GM18858 (cell line): ENCODE measurements around the gene KRTAP19-8.

Experiments used
- ATAC-seq: cut with Tn5 transposase; IDR thresholded peaks from one replicate; pipeline ENCODE4 v1.9.1; 2021; ENCODE audit not compliant: unreplicated experiment

The KRTAP19-8 gene, protein sequence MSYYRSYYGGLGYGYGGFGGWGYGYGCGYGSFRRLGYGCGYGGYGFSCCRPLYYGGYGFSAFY

DNA sequence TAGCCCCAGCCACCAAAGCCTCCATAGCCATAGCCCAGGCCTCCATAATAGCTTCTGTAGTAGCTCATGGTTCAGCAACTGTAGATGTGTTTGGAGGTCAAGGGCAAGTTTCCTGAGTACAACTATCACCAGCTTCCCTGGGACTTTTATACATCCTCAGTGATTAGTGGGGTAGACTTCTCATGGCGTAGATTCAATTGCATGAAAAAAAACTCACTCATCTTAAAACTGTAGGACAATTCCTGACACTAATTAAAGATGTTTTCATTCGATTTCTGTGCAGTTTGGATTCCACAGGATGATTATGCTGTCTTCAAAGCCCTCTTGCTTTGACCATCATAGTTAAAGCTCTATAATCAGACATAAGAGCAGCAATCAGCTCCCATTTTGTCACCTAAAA is at the start of gene KRTAP19-8:
KRTAP19-8 (minus strand) TSS at position 101 of the 400 bp plus-strand sequence; CDS start at position 68, 33 bp downstream.
- no peak for ATAC-seq

DNA sequence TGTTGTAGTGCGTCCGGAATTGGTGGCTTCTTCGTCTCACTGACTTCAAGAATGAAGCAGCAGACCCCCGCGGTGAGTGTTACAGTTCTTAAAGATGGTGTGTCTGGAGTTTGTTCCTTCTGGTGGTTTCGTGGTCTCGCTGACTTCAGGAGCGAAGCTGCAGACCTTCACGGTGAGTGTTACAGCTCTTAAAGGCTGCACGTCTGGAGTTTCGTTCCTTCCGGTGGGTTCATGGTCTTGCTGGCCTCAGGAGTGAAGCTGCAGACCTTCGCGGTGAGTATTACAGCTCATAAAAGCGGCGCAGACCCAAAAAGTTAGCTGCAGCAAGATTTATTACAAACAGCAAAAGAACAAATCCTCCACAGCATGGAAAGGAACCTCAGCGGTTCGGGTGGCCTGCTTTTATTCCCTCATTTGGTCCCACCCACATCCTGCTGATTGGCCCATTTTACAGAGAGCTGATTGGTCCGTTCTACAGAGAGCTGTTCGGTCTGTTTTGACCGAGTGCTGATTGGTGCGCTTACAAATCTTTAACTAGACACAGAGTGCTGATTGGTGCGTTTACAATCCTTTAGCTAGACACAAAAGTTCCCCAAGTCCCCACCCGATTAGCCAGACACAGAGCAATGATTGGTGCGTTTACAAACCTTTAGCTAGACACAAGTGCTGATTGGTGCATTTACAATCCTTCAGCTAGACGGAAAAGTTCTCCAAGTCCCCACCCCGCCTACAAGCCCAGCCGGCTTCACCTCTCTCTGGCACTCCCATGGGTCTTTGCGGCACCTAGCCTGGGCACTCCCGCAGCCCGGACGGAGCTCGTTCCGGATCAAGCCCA is 49.6 kb upstream of the KRTAP19-8 start:
- no peak for ATAC-seq

DNA sequence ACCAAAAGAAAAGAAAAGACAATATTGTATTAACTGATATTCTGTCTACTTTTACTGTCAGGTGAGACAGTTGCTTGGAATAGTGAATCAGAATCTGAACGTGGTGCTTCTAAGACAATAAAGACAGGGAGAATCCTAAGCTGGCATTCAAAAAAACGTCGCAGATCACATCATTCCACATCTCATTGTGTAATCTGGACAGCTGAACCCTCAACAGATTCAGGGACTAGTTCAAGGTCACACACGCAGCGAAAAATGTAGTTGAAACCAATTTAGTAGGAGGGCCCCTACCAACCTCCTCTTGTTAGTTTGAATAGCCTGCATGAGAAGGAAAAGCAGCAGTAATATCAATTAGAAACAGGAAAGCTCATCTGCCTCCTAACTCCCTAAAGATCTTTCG is 46.4 kb upstream of the KRTAP19-8 start:
- ATAC-seq, result no peak

DNA sequence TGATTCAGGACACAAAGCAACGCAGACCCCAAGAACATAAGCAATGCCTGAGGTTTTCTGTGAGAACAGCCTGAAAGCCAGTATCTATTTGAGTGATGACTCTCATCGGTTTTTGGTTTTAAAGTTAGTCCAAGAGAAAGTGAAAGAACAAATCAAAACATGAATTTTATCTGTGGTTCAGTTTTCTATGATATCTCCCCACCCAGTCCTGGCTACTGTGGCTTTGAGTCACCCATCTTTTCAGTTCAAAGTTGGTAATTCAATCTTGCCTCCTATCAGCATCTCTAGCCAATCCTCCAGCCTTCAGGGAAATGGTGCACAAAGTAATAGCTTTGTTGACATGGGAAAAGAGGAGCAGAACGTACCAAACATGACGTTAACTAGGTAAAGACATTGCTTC is 40.5 kb upstream of the KRTAP19-8 start:
- peak; percentile 96 for ATAC-seq

DNA sequence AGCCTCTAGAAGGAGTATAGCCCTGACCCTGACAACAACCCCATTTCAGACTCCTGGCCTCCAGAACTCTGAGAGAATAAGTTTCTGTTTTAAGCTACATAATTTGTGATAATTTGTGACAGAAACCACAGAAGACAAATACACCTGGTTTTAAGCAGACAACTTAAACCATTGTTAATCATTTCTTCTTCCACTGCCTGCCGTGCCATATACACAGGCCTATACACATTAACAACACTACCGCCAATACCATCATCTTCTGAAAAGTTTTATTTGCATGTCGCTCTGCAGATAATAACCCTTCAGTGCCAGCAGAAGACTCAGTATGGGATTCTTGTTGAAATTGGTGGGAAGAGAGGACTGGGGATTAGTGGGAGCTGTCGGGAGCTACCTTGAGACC is 39.9 kb upstream of the KRTAP19-8 start:
- no peak for ATAC-seq

DNA sequence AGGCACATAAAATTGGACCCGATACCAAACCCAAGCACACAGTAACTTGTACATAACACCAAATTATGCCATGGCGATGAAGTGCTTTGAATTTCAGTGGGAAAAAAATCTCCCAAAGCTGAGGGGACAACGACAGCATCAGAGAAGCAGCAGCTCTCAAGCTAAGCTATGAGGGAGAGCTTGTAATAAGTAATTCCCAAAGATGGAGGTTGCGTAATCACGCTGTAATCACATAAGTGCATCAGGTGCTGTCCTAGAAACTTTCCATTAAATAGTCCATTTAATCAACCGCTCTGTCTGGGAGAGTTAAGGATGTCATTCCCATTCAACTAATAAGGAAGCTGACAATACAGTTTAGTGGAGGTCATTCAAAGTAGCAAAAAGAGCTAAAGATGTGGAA is 37.6 kb upstream of the KRTAP19-8 start:
- ATAC-seq, result no peak

DNA sequence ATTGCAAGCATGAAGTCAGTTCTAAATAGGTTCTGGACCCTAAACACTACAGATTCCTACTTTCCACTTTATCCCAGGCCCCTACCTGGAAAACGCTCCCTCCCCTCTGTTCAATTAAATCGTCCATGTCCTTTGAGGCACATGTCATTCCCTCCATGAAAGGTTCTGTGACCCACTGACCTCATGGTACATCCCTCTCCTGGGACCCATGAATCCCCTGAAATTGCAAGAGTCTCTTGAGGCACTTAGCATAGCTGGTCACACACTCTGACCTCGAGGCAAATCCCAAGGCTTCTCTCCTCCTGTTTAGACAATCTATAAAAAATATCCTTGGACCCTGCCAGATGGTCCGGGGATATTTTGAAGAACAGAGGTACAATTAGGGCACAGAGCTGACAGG is 34.3 kb upstream of the KRTAP19-8 start:
- ATAC-seq, result no peak

DNA sequence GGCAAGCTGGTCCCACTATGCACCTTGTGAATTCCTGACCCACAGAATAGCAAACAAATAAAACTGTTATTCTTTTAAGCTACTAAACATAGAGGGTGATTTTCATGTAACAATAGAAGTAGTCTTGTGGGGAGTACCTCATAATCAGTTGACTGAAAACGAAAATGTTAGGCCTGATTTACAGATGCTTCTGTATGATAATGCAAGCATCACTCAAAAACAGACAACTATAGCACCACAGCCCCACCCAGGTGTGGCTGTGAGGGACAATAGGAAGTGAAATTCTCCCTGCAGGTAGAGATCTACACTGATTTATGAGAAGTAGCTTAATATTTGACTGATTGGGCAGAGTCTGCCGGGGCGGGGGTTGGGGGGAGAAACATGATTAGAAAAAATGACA is 26.5 kb upstream of the KRTAP19-8 start:
- peak; percentile 89 for ATAC-seq

DNA sequence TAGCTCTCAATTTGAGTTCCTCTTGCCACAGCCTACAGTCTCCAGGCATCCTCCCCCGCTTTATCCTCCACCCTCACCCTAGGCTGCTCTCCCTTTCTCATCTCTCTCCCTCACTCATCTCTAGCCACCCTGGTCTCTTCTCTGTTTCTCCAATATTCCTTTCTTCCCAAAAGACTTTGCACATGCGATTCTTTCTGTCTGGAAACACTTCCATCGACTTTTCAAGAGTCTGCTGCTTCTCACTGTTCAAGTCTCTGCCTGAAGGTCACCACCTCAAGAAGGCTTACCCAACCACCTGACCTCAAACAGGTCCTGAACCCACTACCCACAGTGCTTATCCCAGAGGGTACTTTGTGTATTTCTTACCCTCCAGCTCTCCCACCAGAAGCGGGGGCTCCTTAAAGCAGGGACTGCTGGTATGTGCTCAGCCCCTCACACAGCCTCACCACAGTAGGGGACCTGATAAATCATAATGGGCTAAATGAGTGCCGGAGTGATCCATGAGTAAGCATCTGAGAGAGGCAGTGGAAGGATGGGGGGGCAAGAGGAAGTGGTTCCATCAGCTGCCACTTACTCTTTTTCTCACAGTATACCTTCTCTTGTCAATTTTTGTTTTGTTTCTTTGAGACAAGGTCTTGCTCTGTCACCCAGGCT is 14.3 kb upstream of the KRTAP19-8 start:
- ATAC-seq, result no peak

DNA sequence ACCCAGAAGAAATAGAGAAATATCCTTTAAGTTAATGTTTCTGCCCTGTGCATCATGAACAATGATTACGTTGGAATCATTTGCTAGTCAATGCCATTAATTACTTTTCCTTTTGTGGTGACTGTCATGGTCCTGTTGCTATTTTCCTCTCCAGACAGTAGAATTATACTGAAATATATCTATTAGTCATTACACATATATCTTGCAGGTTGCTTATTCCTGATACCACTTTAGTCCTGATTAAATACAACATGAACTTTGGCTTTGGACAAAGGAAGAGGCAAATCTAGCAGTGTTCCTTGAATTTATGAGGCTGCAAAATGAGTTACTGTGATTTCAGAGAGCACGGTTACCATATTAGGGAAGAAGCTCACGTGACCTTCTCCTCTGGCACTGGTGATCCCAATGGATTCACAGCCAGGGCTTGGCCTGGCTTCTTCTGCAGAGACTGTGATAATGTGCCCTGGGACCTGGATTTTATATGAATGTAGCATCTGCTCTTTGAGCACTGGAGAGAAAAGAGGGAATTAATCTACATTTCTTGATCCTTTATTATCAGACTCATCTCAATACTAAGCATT is 12.4 kb upstream of the KRTAP19-8 start:
- no peak for ATAC-seq

DNA sequence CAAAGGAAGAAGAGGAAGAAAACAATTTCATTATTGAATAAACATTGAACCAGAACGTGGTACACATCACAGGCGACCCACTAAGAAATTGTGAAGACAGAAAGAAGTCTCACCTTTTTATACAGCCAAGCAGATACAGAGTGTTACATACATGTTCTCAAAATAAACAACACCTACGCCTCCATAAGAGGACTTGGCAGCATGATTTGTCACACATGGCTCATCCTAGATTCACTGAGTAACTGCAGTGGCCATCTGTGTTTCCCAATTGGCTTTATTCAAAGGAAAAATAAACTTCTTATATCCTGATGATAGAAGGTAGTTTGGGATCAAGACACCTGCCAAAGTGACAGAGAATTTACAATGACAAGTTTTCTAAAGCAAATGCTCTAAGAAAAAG is 7.6 kb upstream of the KRTAP19-8 start:
- ATAC-seq, result no peak

DNA sequence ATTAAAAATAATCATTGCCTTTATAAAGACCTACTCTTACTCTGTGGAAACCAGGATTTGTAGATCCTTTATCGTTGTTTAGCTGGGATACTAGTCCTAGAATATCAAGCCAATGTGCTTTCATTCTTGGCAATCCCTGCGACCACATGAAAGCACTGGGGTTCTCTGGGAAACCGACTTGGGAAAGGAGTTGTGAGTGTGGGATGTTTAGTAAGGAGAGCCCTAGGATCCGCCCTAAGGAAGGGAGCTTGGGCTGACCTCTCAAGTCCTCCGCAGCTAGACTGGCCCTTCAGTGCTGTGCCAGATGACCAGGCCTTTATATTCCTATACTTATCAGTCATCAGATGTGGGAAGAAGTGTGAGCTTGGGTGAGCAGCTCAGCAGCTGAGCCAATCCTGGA is 5.2 kb upstream of the KRTAP19-8 start:
- ATAC-seq, result no peak

DNA sequence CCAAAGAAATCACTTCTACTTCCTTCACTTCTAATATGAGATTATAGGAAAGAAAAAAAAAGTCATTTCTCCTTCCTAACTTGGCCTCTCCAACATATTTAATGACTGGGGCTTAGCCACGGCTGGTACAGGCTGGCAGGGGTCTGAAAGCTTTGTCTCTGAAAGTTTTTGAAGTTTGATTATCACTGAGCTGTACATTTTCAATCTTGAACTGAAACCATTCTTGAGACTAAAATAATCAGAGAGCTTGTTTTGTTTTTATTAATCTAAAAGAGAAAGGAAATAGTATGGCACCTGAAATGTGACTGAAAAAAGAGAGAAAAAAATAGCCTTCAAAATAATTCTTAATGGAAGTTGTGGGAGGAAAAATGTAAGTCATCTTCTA is 3.8 kb upstream of the KRTAP19-8 start:
- peak; percentile 49 for ATAC-seq

DNA sequence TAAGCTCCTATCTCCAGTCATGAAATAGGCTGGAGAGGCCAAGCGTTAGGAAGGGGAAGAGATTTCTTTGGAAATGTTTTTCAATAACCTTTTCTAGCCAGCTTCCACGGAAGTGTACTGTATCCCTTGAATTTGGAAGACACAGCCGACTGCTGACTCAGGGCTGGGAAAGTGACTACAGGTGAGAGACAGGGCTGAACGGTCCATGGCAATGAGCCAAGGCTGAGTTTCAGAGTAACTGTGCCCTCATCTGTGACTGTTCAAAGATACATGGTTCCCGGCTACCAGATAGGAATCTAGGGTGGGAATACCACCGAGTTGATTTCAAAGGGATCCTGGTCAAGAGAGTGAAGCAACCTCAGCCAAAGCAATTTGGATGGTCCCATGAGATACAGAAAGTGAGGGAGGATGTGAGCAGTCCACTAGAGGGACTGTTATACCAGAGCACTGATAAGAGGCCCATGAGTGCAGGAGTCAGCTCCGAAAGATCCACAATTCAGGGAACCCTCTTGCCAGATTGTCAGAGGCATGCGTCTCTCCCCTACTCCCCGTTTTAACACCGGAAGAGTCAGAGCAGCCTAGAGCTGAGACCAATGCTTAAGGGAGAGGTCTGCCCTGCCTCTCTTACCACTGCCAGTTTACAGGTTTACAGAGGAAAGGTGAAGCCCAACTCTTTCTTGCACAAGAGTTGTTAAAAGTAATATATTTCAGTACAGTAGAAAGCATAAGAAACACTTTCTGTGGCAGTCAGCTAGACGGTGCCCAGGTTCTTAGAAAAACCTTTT is 3.2 kb upstream of the KRTAP19-8 start:
- peak; percentile 35 for ATAC-seq

DNA sequence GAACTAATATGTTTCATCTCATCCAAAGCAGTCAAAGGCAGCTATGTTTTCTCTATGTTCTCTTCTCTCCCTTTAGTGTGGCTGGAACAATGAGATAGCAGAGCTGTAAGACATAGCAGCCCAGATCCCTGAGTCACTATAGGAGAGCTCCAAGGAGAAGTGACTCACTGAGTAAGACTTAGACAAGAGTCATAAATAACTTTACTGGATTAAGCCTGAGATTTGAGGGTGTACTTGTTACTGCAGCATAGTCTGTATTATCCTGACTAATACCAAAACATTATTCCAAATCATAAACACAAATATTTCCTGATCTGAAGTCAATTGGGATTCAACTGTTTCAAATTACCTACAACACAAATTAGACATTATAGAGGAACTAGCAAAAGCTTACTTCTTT is 3.9 kb downstream of the KRTAP19-8 start:
- no peak for ATAC-seq

DNA sequence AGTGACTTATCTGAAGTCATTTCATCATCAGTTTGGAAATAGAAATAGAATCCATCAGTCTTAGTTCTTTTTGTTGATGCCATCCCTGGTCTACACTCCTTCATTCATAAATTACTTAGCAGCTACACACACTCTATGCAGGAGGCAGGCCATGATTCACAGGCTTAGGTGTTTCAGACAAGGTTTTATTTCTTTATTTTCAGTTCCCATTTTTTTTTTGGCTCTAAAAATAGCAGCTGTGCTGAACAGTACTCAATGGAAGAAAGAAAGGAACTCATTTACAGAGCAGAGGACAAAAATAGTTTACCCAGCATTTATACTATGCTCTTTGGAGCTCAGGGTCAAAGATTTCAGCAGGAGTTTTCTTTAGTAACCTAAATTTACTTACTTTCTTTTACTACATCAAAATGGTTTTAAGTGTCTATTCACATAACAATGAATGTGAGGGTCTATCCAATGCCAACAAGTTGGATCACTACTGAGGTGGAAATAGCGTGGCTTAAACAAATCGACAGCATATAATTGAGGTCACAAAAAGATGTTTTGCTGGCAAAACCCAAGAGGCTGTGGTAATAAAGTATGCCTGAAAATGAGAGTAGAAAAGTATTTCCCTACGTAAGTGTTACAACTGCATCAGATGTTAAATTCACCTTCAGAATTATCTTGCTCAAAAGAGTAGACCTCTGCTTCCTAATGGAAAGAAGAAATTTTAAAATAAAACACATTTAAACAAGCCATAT is 7.7 kb downstream of the KRTAP19-8 start:
- peak; percentile 90 for ATAC-seq

DNA sequence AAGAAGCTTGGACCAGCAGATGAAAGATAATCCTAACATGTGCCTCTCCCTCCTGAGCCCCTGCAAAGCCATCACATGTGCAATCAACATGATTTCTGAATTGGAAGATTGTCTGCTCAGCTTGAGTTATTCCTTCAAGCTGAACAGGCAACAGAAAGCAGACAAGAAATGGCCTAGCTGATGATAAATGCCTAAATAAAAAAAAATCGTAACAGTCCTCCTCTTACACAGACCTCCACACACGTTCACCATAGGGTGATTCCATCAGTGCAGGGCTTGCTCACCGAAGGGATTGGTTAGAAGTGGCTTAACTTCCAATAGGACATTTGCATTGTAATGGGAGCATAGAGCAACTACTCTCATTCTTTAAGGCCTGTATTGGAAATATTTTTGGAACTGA is 14.6 kb downstream of the KRTAP19-8 start:
- no peak for ATAC-seq

DNA sequence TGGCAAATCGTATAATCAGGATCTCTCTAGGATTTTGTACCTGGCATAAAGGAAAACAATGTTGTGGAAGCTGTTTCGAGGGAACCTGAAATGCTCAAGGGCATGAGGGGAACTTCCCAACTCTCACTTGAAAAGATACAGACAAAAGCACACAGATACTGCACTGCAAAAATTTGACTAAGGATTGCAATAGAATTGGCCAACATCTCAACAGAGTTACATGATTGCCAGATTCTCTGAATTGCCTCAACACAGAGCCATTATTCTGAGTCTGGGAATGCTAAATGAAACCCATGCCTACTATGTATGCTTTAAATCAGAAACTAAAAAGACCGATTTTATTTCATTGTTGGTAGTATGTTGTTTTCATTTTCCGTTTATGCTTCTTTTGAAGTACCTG is 16.0 kb downstream of the KRTAP19-8 start:
- no peak for ATAC-seq

DNA sequence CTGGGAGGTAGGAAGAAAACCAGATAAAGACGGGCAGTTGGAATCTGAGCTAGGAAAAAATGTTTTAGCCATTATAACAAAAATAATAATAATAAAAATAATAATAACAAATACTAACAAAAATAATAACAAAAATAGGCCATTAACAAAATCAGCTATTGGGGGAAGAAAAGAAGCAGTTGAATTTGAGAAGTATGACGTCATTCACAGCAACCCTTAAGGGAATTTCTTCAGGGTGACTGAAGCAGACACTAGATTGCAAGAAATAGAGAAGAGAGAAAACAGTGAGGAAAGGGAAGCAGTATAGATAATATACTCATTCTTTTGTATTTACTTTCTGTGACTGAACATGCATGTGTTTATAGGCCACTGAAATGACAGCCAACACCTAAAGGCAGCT is 20.0 kb downstream of the KRTAP19-8 start:
- no peak for ATAC-seq

DNA sequence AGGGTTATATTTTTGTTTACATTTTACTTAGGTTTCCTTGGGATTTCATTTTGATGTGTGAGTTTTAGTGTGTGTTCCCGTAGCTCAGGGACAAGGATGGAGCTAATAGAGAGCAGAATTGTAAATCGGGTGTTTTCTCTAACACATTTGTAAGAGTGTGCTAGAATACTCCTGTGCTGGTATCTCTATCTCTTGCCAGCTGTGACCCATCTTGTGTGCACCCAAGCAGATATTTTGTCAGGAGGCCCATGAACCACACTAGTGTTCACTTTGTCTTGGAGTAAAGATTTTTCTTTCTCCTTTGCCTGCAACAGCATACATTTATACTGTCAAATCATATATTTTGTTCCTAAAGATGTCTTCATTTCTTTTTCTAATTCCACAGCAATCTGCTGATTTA is 23.4 kb downstream of the KRTAP19-8 start:
- ATAC-seq, result no peak
